ENCODE data around the gene GZF1.

DNA sequence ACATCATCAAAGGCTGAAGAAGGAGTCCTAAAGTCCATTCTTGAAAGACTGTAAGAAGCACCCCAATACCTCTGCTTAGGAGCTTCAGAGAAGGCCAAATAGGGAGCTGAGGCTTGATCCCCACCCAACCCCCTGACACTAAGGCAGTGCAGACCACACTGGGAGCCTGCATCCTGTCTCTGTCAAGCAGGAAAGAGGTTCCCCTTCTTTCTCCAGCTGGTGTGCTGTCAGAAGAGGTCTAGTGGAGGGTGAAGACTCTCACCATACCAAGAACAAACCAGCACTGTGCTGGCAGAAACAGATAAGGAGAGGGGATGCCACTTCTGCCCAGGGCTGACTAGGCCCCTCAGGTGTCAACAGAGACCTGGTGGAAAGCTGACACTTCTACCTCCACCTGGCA, 19.9 kb downstream of the GZF1 start:
- TF ChIP-seq, protein P1, sequence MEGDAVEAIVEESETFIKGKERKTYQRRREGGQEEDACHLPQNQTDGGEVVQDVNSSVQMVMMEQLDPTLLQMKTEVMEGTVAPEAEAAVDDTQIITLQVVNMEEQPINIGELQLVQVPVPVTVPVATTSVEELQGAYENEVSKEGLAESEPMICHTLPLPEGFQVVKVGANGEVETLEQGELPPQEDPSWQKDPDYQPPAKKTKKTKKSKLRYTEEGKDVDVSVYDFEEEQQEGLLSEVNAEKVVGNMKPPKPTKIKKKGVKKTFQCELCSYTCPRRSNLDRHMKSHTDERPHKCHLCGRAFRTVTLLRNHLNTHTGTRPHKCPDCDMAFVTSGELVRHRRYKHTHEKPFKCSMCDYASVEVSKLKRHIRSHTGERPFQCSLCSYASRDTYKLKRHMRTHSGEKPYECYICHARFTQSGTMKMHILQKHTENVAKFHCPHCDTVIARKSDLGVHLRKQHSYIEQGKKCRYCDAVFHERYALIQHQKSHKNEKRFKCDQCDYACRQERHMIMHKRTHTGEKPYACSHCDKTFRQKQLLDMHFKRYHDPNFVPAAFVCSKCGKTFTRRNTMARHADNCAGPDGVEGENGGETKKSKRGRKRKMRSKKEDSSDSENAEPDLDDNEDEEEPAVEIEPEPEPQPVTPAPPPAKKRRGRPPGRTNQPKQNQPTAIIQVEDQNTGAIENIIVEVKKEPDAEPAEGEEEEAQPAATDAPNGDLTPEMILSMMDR (IDR thresholded peaks at IDR 0.05), result no peak
- TF ChIP-seq EZH2 (IDR thresholded peaks at IDR 0.05) (no peak), EZH2phosphoT487 (IDR thresholded peaks at IDR 0.05) (no peak)

Measured in neural progenitor cell (in vitro differentiated cells).